Activated CD4-positive, alpha-beta T cell treated with anti-CD3 and anti-CD28 coated beads, Interleukin-2, amount 50 U/mL, for 1 hour (primary cell): ENCODE measurements around the gene C7orf25.

Experiments used
- DNase-seq: peaks from one replicate; pipeline ENCODE4 v3.0.0-alpha.2; 2020

Gene C7orf25

GRCh38 chr7:42876182-42877068, 35.4 kb downstream of the C7orf25 start:
- DNase-seq = peak; percentile 39

- no peak for DNase-seq
Observed at GRCh38 chr7:42869131-42870020, 42.5 kb downstream of the C7orf25 start.

GRCh38 chr7:42868480-42868879, 43.4 kb downstream of the C7orf25 start:
- no peak for DNase-seq
